Inferior parietal cortex (tissue), 1 donor: Measurements from ENCODE around the gene MAN1B1.

Experiments
- DNase-seq: peaks from one replicate; pipeline ENCODE4 v3.0.0-alpha.2; 2016; ENCODE audit errors: extremely low spot score

MAN1B1 gene

DNA sequence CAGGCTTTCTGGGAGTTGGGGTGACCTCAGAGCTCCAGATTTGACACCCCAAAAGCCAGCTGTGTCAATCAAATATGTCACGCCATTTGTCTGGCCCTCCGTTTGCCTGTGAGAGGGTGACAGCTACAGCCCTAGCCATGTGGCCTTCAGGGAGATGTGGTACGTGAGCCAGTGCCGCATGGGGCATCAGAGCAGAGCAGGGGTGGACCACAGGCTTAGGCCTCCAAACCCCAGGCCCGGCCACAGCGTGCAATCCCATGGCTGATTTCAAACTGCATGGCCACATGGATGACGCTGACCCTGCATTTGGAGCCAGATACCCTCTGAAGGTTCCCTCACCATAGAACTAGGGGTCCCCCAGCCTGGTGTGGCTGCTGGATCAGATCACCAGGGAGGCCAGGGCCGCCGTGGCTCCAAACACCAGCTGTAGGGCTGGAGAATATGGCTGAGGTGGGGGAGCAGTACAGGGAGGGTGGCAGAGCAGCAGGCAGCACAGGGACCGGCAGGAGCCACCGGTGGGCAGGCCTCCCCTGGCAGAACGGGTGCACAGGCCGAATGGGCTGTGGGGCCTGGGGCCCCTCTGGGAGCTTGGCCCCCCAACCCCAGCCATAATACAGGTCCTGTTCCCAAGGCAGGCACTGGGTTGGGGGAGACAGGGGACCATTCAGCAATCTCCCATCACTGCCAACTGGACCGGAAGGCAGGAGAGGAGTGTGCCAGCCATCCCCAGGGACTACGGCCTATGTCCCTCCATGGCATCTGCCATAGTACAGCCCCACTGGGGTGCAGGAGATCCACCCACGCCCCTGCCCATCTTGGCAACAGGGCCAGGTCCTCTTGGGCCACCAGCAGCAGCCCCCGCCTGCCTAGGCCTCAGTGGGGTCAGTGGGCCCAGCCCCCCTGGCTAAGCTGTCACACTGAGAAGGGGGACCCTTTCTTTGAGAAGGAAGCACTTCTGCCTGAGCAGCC is 18.0 kb upstream of the MAN1B1 start:
- no peak for DNase-seq

- DNase-seq: no peak
These were observed 17.2 kb upstream of the MAN1B1 start for GRCh38 chr9:137069508-137070091.

DNA sequence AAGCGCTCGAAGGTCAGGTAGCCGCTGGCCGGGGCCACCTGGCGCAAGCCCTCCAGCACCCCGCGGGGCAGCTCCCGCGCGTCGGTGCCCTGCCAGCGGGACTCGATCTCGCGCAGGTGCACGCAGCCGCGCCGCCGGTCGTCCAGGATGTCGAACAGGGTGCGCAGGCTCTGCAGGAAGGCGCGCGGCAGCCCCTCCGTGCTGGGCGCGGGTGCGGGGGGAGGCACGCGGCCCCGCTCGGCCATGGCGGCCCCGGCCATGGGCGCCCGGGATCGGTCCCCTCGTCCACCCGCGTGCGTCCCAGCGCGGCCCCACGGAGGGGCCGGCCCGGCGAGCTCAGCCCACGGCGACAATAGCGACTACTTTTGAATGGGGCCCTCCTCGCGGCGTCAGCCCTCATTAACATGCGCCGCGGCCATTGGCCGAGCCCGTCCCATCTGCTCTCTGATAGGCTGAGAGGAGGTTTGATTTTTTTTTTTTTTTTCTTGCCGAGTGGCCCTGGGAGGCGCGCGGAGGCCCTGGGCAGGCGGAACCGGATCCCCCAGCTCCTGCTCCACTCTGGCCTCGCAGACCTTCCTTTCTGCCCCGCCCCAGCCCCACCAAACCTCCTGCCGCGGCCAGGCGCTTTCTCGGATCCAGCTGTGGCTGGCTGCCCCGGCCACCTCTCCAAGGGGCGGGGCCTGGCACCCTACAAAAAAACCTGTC is 16.4 kb upstream of the MAN1B1 start, which contains the start of gene SAPCD2:
TSS of gene SAPCD2 (minus strand) at position 357 of the 705 bp plus-strand sequence. CDS start at position 260, 97 bp downstream.
- DNase-seq: peak; percentile 94

DNA sequence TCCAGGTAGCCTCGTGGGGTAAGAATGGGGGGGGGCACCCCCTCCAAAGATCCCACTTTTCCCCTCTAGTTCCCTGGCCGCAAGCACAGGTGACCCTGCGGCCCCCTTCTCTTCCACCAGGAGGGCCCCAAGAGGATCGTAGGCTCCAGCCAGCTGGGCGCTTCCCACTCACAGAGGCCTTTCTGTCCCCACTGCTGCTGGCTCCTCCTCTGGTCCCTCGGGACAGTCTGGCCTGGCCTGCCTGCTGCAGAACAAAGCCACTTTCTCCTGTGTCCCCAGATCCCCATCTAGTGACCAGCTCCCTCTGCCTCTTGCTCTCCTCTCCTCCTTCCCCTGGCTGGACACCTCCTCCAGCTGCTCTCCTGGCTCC is 15.9 kb upstream of the MAN1B1 start:
- DNase-seq: peak; percentile 69

DNA sequence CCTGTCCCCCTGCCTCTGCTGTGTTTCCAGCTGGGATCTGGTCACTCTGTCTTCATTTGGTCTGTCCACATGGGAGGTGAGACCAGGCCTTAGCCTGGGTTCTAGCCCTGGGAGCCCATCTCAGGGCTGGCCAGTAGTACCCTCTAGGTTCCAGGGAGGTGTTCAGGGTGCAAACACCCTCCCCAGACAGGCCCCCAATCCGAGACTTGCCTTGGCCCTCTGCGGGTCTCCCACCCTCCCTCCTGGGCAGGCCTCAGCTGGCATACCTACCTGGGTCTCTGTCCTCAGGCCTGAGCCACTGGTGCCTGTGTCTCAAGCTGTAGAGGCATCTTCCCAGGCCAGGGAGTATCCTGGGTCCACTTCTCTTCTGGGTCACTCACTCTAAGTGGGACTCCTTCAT is 15.5 kb upstream of the MAN1B1 start:
- no peak for DNase-seq

GRCh38 chr9:137073992-137074399 is 12.8 kb upstream of the MAN1B1 start:
- DNase-seq: no peak

GRCh38 chr9:137074657-137075274 is 12.0 kb upstream of the MAN1B1 start:
- DNase-seq: no peak

DNA sequence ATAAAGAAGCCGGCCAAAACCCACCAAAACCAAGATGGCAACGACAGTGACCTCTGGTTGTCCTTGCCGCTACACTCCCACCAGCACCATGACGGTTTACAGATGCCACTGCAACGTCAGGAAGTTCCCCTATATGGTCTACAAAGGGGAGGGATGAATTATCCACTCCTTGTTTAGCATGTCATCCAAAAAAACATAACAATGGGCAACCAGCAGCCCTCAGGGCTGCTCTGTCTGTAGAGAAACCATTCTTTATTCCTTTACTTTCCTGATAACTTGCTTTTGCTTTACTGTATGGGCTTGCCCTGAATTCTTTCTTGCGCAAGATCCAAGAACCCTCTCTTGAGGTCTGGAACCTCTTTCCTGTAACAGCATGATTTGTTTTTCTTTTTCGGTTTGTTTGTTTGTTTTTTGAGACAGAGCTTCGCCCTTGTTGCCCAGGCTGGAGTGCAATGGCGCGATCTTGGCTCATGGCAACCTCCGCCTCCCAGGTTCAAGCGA is 11.5 kb upstream of the MAN1B1 start:
- DNase-seq: no peak

DNA sequence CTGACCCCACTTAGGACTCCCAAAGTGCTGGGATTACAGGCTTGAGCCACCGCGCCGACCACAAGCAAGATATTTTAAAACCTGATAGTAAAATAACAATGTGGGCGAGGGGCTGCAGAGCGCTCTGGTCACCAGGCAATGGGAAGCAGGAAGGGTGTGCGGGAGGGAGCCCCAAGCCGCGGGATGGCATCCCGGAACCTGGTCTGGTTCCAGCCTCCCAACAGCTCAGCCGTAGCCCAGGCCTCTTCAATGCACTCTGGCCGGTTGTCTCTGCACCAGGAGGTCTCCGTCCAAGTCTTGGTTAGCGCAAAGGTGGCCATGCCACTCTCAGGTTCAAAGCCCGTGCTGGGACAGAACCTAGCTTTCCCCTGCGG is 10.2 kb upstream of the MAN1B1 start:
- DNase-seq: no peak

GRCh38 chr9:137077010-137077747 is 9.6 kb upstream of the MAN1B1 start, which contains the start of gene UAP1L1:
Gene UAP1L1 (plus strand): TSS chr9:137077517. CDS start chr9:137077533, 16 bp downstream.
- peak; percentile 66 for DNase-seq

- DNase-seq: no peak
These were observed 8.8 kb upstream of the MAN1B1 start for GRCh38 chr9:137077758-137078693.

DNA sequence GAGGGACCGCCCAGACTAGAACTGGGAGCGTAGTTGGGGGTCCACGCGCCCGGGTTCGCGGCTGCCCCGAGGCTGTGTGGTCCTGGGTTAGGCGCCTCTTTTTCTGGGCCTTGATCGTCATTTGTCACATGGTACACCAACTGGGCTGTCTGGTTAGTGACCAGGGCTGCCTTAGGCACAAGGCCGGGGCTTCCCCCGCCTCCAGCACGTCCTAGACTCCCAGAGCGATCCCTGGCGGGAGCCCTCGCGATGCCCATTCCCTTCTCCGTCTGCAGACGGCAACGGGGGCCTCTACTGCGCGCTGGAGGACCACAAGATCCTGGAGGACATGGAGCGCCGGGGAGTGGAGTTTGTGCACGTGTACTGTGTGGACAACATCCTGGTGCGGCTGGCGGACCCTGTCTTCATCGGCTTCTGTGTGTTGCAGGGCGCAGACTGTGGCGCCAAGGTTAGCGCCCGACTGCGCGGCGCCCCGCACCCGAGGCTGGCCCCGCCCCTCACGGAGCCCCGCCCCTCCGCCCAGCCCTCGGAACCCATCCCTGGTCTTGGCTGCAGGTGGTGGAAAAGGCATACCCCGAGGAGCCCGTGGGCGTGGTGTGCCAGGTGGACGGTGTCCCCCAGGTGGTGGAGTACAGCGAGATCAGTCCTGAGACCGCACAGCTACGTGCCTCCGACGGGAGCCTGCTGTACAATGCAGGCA is 7.9 kb upstream of the MAN1B1 start:
- DNase-seq: no peak

- DNase-seq: no peak
These were observed 7.4 kb upstream of the MAN1B1 start for GRCh38 chr9:137079401-137079787.

DNA sequence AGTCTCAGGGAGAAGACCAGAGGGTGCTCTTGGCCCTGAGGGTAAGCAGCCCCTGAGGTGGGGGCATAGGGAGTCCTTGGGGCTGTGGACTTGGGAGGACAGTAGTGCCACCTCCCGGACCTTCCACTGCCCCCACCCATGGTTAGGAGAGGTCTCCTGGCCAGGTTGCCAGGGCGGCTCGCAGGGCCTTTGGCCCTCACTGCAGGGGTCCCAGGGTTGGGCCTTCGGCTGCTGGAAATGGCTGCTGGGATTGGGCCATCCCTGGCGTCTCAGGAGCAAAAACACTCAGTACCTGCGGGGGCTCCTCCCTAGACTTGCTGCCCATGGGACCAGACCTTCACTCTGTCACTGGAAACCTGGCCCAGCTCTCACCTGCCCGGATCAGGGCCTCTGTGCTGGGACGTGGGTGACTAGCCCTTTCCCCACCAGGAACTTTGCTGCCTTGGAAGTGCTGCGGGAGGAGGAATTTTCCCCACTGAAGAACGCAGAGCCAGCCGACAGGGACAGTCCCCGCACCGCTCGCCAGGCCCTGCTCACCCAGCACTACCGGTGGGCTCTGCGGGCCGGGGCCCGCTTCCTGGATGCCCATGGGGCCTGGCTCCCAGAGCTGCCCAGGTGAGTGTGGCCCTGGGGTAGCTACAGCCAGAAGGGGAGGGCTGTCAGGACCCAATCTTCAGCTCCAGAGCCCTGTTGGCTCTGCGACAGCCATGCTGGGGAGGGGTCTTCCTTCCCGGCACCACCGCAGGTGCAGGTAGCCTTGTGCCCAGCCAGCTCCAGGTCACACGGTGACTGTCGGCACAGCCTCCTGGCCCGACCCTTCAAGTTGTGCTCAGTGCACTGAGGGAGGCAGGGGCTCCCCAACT is 6.3 kb upstream of the MAN1B1 start:
- no peak for DNase-seq

- no peak for DNase-seq
These were observed 4.4 kb upstream of the MAN1B1 start for GRCh38 chr9:137082222-137082924.

GRCh38 chr9:137082925-137083290 is 3.9 kb upstream of the MAN1B1 start:
- no peak for DNase-seq

DNA sequence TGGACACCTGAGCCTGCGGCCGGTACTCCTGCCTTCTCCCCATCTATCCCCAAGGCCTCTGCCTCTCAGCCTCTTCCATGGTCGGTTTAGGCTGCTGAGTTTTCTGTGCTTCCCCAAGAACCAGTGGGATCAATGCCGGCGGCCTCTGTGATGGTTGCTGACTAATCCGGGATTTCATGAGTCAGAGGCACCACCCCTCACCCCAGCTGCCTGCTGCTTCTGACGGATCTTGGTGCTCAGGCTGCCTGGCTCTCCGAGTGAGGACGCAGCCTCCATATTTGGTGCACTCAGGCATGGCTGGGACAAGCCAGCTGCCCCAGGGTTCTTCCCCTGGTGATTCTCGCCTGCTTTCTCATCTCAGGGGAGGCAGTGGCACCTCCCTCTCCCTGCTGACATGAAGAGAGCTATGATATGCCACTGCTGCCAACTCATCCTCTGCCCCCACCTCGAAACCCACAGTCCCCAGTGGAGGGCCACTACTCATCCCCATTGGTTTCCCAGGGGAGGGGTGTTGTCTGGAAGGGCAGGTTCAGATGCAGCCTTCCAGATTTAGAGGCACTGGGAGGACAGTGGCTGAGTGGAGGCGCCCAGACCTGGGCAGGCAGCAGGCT is 3.3 kb upstream of the MAN1B1 start:
- no peak for DNase-seq
